K562 (cell line): ENCODE results near the gene OSBPL1A. TPM values are rescaled to one million over a fixed set of nuclear protein-coding genes. Genes with fewer than 3 reads are reported as not detected.
A peak's percentile ranks its signal among the peaks of the same experiment; 100 is the strongest.

ENCODE experiments used
- ATAC-seq: fragments of 200-7000 bp; cut with Tn5 transposase; 3 replicates; pipeline ENCODE4 v1.9.1; 2020; ENCODE audit warnings: moderate library complexity
- BruUV-seq: library from RNA; stranded (reverse); fragments of 400-500 nt; replicated peaks from 2 replicates; lab custom pipeline; 2021; lab: Mats Ljungman, UMichigan
- CTCF ChIA-PET: fragments of 300-600 bp; formaldehyde crosslinking; extraction: SDS; loops from one replicate; lab custom pipeline; 2021; ENCODE audit warnings: low intra/inter-chr PET ratio; lab: Yijun Ruan, JAX
- POLR2A ChIA-PET: fragments of 300-600, 350-650 bp; sonication (Branson Sonifier 250); formaldehyde crosslinking; extraction: SDS; loops from one replicate; lab custom pipeline; 2021; ENCODE audit warnings: antibody characterized with exemption, inconsistent platforms; lab: Yijun Ruan, JAX
- DNase-seq, 4 experiments: peaks; one replicate each; pipeline versions ENCODE4 v3.0.0 to v3.0.0-alpha.2; 2011 to 2018; ENCODE audit warnings: low spot score in 3 of 4, mixed read lengths in 3 of 4; ENCODE audit errors: extremely low read depth in 1 of 4
- FAIRE-seq: peaks from 2 replicates; lab custom pipeline; 2011; peaks lifted over from hg19 to GRCh38; lab: Jason Lieb, UNC
- H2AFZ ChIP-seq: 2 replicates; pipeline ENCODE4 v1.6.0; 2011; ENCODE audit warnings: low read depth, low read length, control low read depth, inconsistent platforms
- H3K27ac ChIP-seq: fragments of 200-600 bp; 3 replicates; pipeline ENCODE4 v1.8.0; 2011; ENCODE audit warnings: low read depth, mild to moderate bottlenecking, control low read depth, inconsistent platforms, low read length, moderate library complexity, mixed read lengths; ENCODE audit errors: extremely low read depth
- H3K27me3 ChIP-seq, 2 experiments: fragments of 300-600 bp in 1 of 2; 2 replicates in 1 of 2; 3 replicates in 1 of 2; pipeline versions ENCODE4 v1.6.0 to v1.8.0; 2011; ENCODE audit warnings: inconsistent platforms in 2 of 2, low read length in 2 of 2, mild to moderate bottlenecking in 1 of 2, mixed read lengths in 1 of 2, moderate library complexity in 1 of 2; ENCODE audit not compliant: control insufficient read depth in 2 of 2, insufficient read depth in 2 of 2
- H3K36me3 ChIP-seq: fragments of 300-600 bp; 3 replicates; pipeline ENCODE4 v1.8.0; 2011; ENCODE audit warnings: mild to moderate bottlenecking, low read length, inconsistent platforms; ENCODE audit not compliant: control insufficient read depth, insufficient read depth
- H3K4me1 ChIP-seq, 2 experiments: fragments of 200-600 bp in 1 of 2; replicated peaks in 1 of 2; 2 replicates in 1 of 2; 3 replicates in 1 of 2; pipeline versions ENCODE4 v1.5.1 to v1.8.0; 2011; ENCODE audit warnings: inconsistent platforms in 2 of 2, low read length in 2 of 2, mild to moderate bottlenecking in 1 of 2, mixed read lengths in 1 of 2, moderate library complexity in 1 of 2; ENCODE audit not compliant: control insufficient read depth in 2 of 2, insufficient read depth in 2 of 2
- H3K4me2 ChIP-seq: 2 replicates; pipeline ENCODE4 v1.6.1; 2011; ENCODE audit warnings: low read length, control low read depth, inconsistent platforms, mixed read lengths; ENCODE audit not compliant: insufficient read depth
- H3K4me3 ChIP-seq: fragments of 200-600 bp; sonication (generic), shearing (Covaris generic); 2 replicates; pipeline ENCODE4 v1.5.1; 2016; ENCODE audit warnings: control low read depth, inconsistent platforms
- H3K79me2 ChIP-seq: fragments of 200-600 bp; 3 replicates; pipeline ENCODE4 v1.8.0; 2011; ENCODE audit warnings: low read length, inconsistent platforms; ENCODE audit not compliant: control insufficient read depth, insufficient read depth
- H3K9ac ChIP-seq, 2 experiments: 2 replicates each; pipeline versions ENCODE4 v1.6.0 to v1.6.1; 2011; ENCODE audit warnings: low read depth in 2 of 2, low read length in 2 of 2, control low read depth in 1 of 2, inconsistent platforms in 1 of 2, mild to moderate bottlenecking in 1 of 2, mixed read lengths in 1 of 2; ENCODE audit not compliant: insufficient read depth in 1 of 2
- H3K9me1 ChIP-seq: one replicate; pipeline ENCODE4 v1.6.0; 2011; ENCODE audit warnings: inconsistent platforms, mild to moderate bottlenecking, low read length, moderate library complexity; ENCODE audit not compliant: control insufficient read depth, insufficient read depth
- H3K9me3 ChIP-seq: replicated peaks from 2 replicates; pipeline ENCODE4 v1.5.1; 2011; ENCODE audit warnings: low read depth, low read length, inconsistent platforms; ENCODE audit not compliant: control insufficient read depth, insufficient read depth
- H4K20me1 ChIP-seq: replicated peaks from 2 replicates; pipeline ENCODE4 v1.6.1; 2011; ENCODE audit warnings: low read length, inconsistent platforms, mixed read lengths; ENCODE audit not compliant: control insufficient read depth, insufficient read depth
- ARID2 ChIP-seq: fragments of 450-650 bp; IDR thresholded peaks from 2 replicates; pipeline ENCODE4 v1.6.1; 2017; ENCODE audit warnings: antibody characterized with exemption, mild to moderate bottlenecking
- HDAC2 ChIP-seq: fragments of 450-650 bp; IDR thresholded peaks from 2 replicates; pipeline ENCODE4 v1.6.1; 2016; ENCODE audit warnings: mild to moderate bottlenecking
- RBM17 ChIP-seq: fragments of 200-400 bp; formaldehyde crosslinking; IDR thresholded peaks from 2 replicates; pipeline ENCODE4 v1.6.1; 2017; ENCODE audit warnings: low read depth, mild to moderate bottlenecking, low read length, borderline replicate concordance
- REST ChIP-seq, 2 experiments: fragments of 450-650 bp; formaldehyde crosslinking in 1 of 2; IDR thresholded peaks; 2 replicates each; pipeline versions ENCODE4 v1.4.0 to v1.6.1; 2014 to 2020; ENCODE audit warnings: mild to moderate bottlenecking in 2 of 2, borderline replicate concordance in 1 of 2, low read depth in 1 of 2
- WGBS: fragments of 100-300 bp; shearing (Covaris generic); methylation state at CpG from one replicate; pipeline ENCODE4 v1.1.6; 2016; ENCODE audit warnings: low coverage, mixed read lengths; ENCODE audit not compliant: insufficient coverage; ENCODE audit errors: missing lambda C conversion rate; 5-methylcytosine and 5-hydroxymethylcytosine counted together
- in situ Hi-C: fragments of 300-500 bp; cut with MboI; formaldehyde crosslinking; loops from 4 replicates; pipeline ENCODE4 v1.15.0; 2018; ENCODE audit warnings: inconsistent platforms, mixed read lengths
- intact Hi-C: fragments of 100-400 bp; cut with micrococcal nuclease; formaldehyde crosslinking; loops from 2 replicates; pipeline ENCODE4 v1.14.2; 2022
- polyA plus RNA-seq, 8 experiments: library from polyadenylated mRNA; depleted of rRNA in 4 of 8; stranded (reverse) in 5 of 8; unstranded in 3 of 8; fragments of >200 nt; fragmentation: Nextera tagmentation in 2 of 8; fragmentation: Illumina TruSeq in 1 of 8; extraction: Ambion mirVana in 2 of 8; extraction: Trizol in 1 of 8; gene quantifications; 2 replicates each; pipeline versions ENCODE4 v1.2.1 to v1.2.3, GENCODE V29; 2011 to 2014; ENCODE audit warnings: inconsistent platforms in 1 of 8, missing spikeins in 1 of 8
- total RNA-seq, 7 experiments: library from RNA; depleted of rRNA in 6 of 7; stranded (reverse); fragments of >200 nt in 6 of 7; fragmentation: Illumina TruSeq in 2 of 7; extraction: Trizol in 2 of 7; gene quantifications; 2 replicates each; pipeline versions ENCODE4 v1.2.1 to v1.2.3, GENCODE V29; 2011 to 2021; ENCODE audit warnings: low replicate concordance in 1 of 7

Gene OSBPL1A
- total and polyA plus RNA-seq, 9 of the 15 experiments (the other 6 are each of a cell fraction or from before 2014, with no cell fraction given), result 0.40 to 0.49 TPM; not detected in 7

- TF ChIP-seq ARID2 (no peak), REST (IDR thresholded peaks at IDR 0.05; ENCODE audit: borderline replicate concordance) (peak; percentile 36), REST (CRISPR knock-in tag; IDR thresholded peaks at IDR 0.05; ENCODE audit: low read depth) (no peak), HDAC2 (no peak), RBM17 (no peak)
- H3K79me2 ChIP-seq, result no peaks in the 10 kb centered on the region
- 0 out of 5 replicates have a peak, but pooled peaks cover 2 to 4% of the 10 kb centered on the region in 2 experiments for H3K27me3 ChIP-seq
- ChIA-PET CTCF (no interaction called here), POLR2A (no interaction called here)
- H3K9me1 ChIP-seq, result no peaks in the 10 kb centered on the region
- H4K20me1 ChIP-seq, result no peaks in the 10 kb centered on the region
- intact Hi-C loops, result no loop called here
- no TSS peak for BruUV-seq
- FAIRE-seq (peak; percentile 37), DNase-seq (no peak), ATAC-seq (no peak)
- no peaks in the 10 kb centered on the region for H3K36me3 ChIP-seq
- no peak overlapping the region for H3K4me3 ChIP-seq
- no peak overlapping the region for H3K4me2 ChIP-seq
- in situ Hi-C loops, result no loop called here
- H3K9me3 ChIP-seq, result no peaks in the 10 kb centered on the region
- WGBS, result 0% methylated on average over 1 of the region's 1 CpG
- no peak overlapping the region for H2AFZ ChIP-seq
- no peak overlapping the region for H3K9ac ChIP-seq
- H3K4me1 ChIP-seq, result no peaks in the 10 kb centered on the region
- no peak overlapping the region for H3K27ac ChIP-seq
Measured at GRCh38 chr18:24381126-24381525, 16.5 kb downstream of the OSBPL1A start.
